Prostate gland (tissue), 2 donors: ENCODE measurements around the gene SCARF1.

Experiments
- CTCF ChIP-seq, 4 experiments: fragments of 200-600 bp in 2 of 4; fragments of 450-650 bp in 2 of 4; sonication (generic) in 2 of 4; IDR thresholded peaks; 1 replicate in 3 of 4; 2 replicates in 1 of 4; pipeline ENCODE4 v1.5.1; 2016 to 2019; ENCODE audit warnings: antibody characterized with exemption in 4 of 4, mild to moderate bottlenecking in 2 of 4, moderate library complexity in 2 of 4
- POLR2A ChIP-seq: fragments of 450-650 bp; IDR thresholded peaks from one replicate; pipeline ENCODE4 v1.6.1; 2016; ENCODE audit warnings: antibody characterized with exemption, mild to moderate bottlenecking
- POLR2AphosphoS5 ChIP-seq: sonication (generic); formaldehyde crosslinking; IDR thresholded peaks from one replicate; pipeline ENCODE4 v1.6.1; 2017; ENCODE audit warnings: antibody characterized with exemption

GRCh38 chr17:1643293-1643998, 2.1 kb downstream of the SCARF1 start:
- TF ChIP-seq CTCF (IDR thresholded peaks at IDR 0.05) (peak in 3 of 4 experiments; percentile 31 to 53 (median 52)), POLR2A (peak; percentile 37), POLR2AphosphoS5 (no peak)
